GM21825 (cell line): ENCODE data around the gene SH2B3.

ENCODE experiments used
- ATAC-seq: cut with Tn5 transposase; IDR thresholded peaks from one replicate; pipeline ENCODE4 v1.9.1; 2021; ENCODE audit warnings: mild to moderate bottlenecking, moderate library complexity; ENCODE audit not compliant: unreplicated experiment

Gene SH2B3

GRCh38 chr12:111408686-111409402 lies 3.1 kb downstream of the SH2B3 start:
- no peak for ATAC-seq

GRCh38 chr12:111409403-111409779 lies 3.7 kb downstream of the SH2B3 start:
- ATAC-seq = no peak

- ATAC-seq = no peak
These were observed 4.2 kb downstream of the SH2B3 start for GRCh38 chr12:111409780-111410430.

GRCh38 chr12:111410431-111411184 lies 4.9 kb downstream of the SH2B3 start:
- ATAC-seq = no peak

GRCh38 chr12:111411185-111411764 lies 5.6 kb downstream of the SH2B3 start:
- ATAC-seq = no peak

- ATAC-seq = no peak
These were observed 6.5 kb downstream of the SH2B3 start for GRCh38 chr12:111412007-111412829.

- ATAC-seq = no peak
These were observed 7.2 kb downstream of the SH2B3 start for GRCh38 chr12:111412830-111413441.

GRCh38 chr12:111413442-111414086 lies 7.8 kb downstream of the SH2B3 start:
- no peak for ATAC-seq

GRCh38 chr12:111414711-111415252 lies 9.1 kb downstream of the SH2B3 start:
- no peak for ATAC-seq

GRCh38 chr12:111417290-111417689 lies 11.6 kb downstream of the SH2B3 start:
- ATAC-seq = no peak

- no peak for ATAC-seq
These were observed 12.3 kb downstream of the SH2B3 start for GRCh38 chr12:111417784-111418593.

- no peak for ATAC-seq
These were observed 12.8 kb downstream of the SH2B3 start for GRCh38 chr12:111418594-111418880.

- ATAC-seq = no peak
These were observed 14.1 kb downstream of the SH2B3 start for GRCh38 chr12:111419784-111420183.

- no peak for ATAC-seq
These were observed 14.8 kb downstream of the SH2B3 start for GRCh38 chr12:111420494-111420893.

- no peak for ATAC-seq
These were observed 18.6 kb downstream of the SH2B3 start for GRCh38 chr12:111424189-111424792.

- ATAC-seq = no peak
These were observed 19.1 kb downstream of the SH2B3 start for GRCh38 chr12:111424793-111425251.

- ATAC-seq = no peak
These were observed 19.9 kb downstream of the SH2B3 start for GRCh38 chr12:111425655-111426054.
